HG03342 (cell line): Measurements from ENCODE around the gene HM13.
"Not testable (repeated sequence)": the region's sequence is repeated elsewhere in the genome, so short reads cannot be mapped to it uniquely, and the experiment has no call there.

Source experiments
- ATAC-seq: cut with Tn5 transposase; IDR thresholded peaks from one replicate; pipeline ENCODE4 v1.9.1; 2021; ENCODE audit warnings: mild to moderate bottlenecking, moderate library complexity; ENCODE audit not compliant: unreplicated experiment

Gene HM13

GRCh38 chr20:31540406-31540805 is 26.2 kb downstream of the HM13 start:
- no peak for ATAC-seq

- ATAC-seq, result no peak
Measured at GRCh38 chr20:31542201-31542842, 28.1 kb downstream of the HM13 start.

GRCh38 chr20:31542963-31543362 is 28.7 kb downstream of the HM13 start:
- ATAC-seq, result no peak

- ATAC-seq, result no peak
Measured at GRCh38 chr20:31543966-31544598, 29.8 kb downstream of the HM13 start.

- no peak for ATAC-seq
Measured at GRCh38 chr20:31544600-31544999, 30.4 kb downstream of the HM13 start.

- not testable (repeated sequence) for ATAC-seq
Measured at GRCh38 chr20:31545621-31546040, 31.4 kb downstream of the HM13 start.

- ATAC-seq, result peak; percentile 71
Measured at GRCh38 chr20:31547017-31547675, 32.9 kb downstream of the HM13 start.

- ATAC-seq, result no peak
Measured at GRCh38 chr20:31547720-31548298, 33.6 kb downstream of the HM13 start.

- ATAC-seq, result no peak
Measured at GRCh38 chr20:31548820-31549512, 34.7 kb downstream of the HM13 start.

GRCh38 chr20:31549513-31549880 is 35.3 kb downstream of the HM13 start:
- no peak for ATAC-seq

- ATAC-seq, result no peak
Measured at GRCh38 chr20:31550099-31550498, 35.9 kb downstream of the HM13 start.

- no peak for ATAC-seq
Measured at GRCh38 chr20:31551163-31552081, 37.2 kb downstream of the HM13 start.

- ATAC-seq, result no peak
Measured at GRCh38 chr20:31555203-31555775, 41.0 kb downstream of the HM13 start.

- ATAC-seq, result no peak
Measured at GRCh38 chr20:31559704-31560093, 45.5 kb downstream of the HM13 start.

GRCh38 chr20:31560094-31560745 is 46.0 kb downstream of the HM13 start:
- ATAC-seq, result peak; percentile 46

- ATAC-seq, result no peak
Measured at GRCh38 chr20:31560746-31561598, 46.7 kb downstream of the HM13 start.

- ATAC-seq, result no peak
Measured at GRCh38 chr20:31562241-31562640, 48.0 kb downstream of the HM13 start.

GRCh38 chr20:31564284-31564683 is 50.0 kb downstream of the HM13 start:
- ATAC-seq, result no peak
